Measurements from ENCODE around the gene CUX1. TPM values are rescaled to one million over a fixed set of nuclear protein-coding genes. Genes with fewer than 3 reads are reported as not detected.

The CUX1 gene
- total RNA-seq, 1 experiment from 2014 or later, result 39.6 TPM

GRCh38 chr7:101969997-101970585 lies 152.7 kb downstream of the CUX1 start:
- H3F3A ChIP-seq (ENCODE audit: low read length, unreplicated experiment), result no peaks in the 10 kb centered on the region
- ChIA-PET CTCF (no interaction called here), POLR2A (ENCODE audit: unreplicated experiment) (no interaction called here)
- no peak overlapping the region for H3K4me3 ChIP-seq (ENCODE audit: low read length)
- DNase-seq (no peak), ATAC-seq (no peak)
- intact Hi-C loops (cut with micrococcal nuclease), result no loop called here
- no peaks in the 10 kb centered on the region for H4K20me1 ChIP-seq (ENCODE audit: low read length)
- H3K27ac ChIP-seq (ENCODE audit: low read length), result no peak overlapping the region
- H2AFZ ChIP-seq (ENCODE audit: low read length), result no peak overlapping the region
- H3K9ac ChIP-seq (ENCODE audit: low read length), result no peak overlapping the region
- no peak overlapping the region for H3K4me2 ChIP-seq (ENCODE audit: low read length)
- H3K27me3 ChIP-seq (ENCODE audit: low read length), result no peaks in the 10 kb centered on the region
- H3K79me2 ChIP-seq (ENCODE audit: low read length), result peaks cover 5% of the 10 kb centered on the region; the same call in 1 of the 2 replicates
- H3K9me3 ChIP-seq (ENCODE audit: low read length), result no peaks in the 10 kb centered on the region
- peaks cover 1% of the 10 kb centered on the region; the same call in 1 of the 2 replicates for H3K4me1 ChIP-seq (ENCODE audit: insufficient read depth, low read length)
- TF ChIP-seq EZH2phosphoT487 (IDR thresholded peaks at IDR 0.05; ENCODE audit: borderline replicate concordance, low read length), result no peak
- TF ChIP-seq CTCF (conservative IDR thresholded peaks at IDR 0.05; ENCODE audit: low read depth, low read length), result no peak
- no peak for TF ChIP-seq EZH2 (IDR thresholded peaks at IDR 0.05; ENCODE audit: low read length, unreplicated experiment)
- H3K9me2 ChIP-seq (replicated peaks; ENCODE audit: low read length), result no peaks in the 10 kb centered on the region
- no peaks in the 10 kb centered on the region for H3K36me3 ChIP-seq (ENCODE audit: low read depth, low read length)
- BruUV-seq (replicated peaks), result no TSS peak

- Histone ChIP-seq H3K9me2 (replicated peaks; ENCODE audit: low read length) (no peaks in the 10 kb centered on the region), H3K9me3 (ENCODE audit: low read length) (no peaks in the 10 kb centered on the region), H3K27me3 (ENCODE audit: low read length) (no peaks in the 10 kb centered on the region), H3K4me1 (ENCODE audit: insufficient read depth, low read length) (peaks cover 8% of the 10 kb centered on the region), H3K79me2 (ENCODE audit: low read length) (peaks cover 4% of the 10 kb centered on the region; the same call in 1 of the 2 replicates), H3K36me3 (ENCODE audit: low read depth, low read length) (no peaks in the 10 kb centered on the region), H3K9ac (ENCODE audit: low read length) (no peak overlapping the region), H4K20me1 (ENCODE audit: low read length) (no peaks in the 10 kb centered on the region), H3K27ac (ENCODE audit: low read length) (no peak overlapping the region), H2AFZ (ENCODE audit: low read length) (no peak overlapping the region), H3F3A (ENCODE audit: low read length, unreplicated experiment) (no peaks in the 10 kb centered on the region), H3K4me3 (ENCODE audit: low read length) (no peak overlapping the region), H3K4me2 (ENCODE audit: low read length) (no peak overlapping the region)
- ATAC-seq (no peak), DNase-seq (no peak)
- no TSS peak for BruUV-seq (replicated peaks)
- TF ChIP-seq EZH2 (IDR thresholded peaks at IDR 0.05; ENCODE audit: low read length, unreplicated experiment) (no peak), EZH2phosphoT487 (IDR thresholded peaks at IDR 0.05; ENCODE audit: borderline replicate concordance, low read length) (no peak), CTCF (conservative IDR thresholded peaks at IDR 0.05; ENCODE audit: low read depth, low read length) (no peak)
- intact Hi-C loops (cut with micrococcal nuclease), result no loop called here
- ChIA-PET CTCF (no interaction called here), POLR2A (ENCODE audit: unreplicated experiment) (no interaction called here)
Observed at GRCh38 chr7:101970801-101971200, 153.4 kb downstream of the CUX1 start.

- no peak overlapping the region for H3K4me3 ChIP-seq (ENCODE audit: low read length)
- no peaks in the 10 kb centered on the region for H3K27me3 ChIP-seq (ENCODE audit: low read length)
- ChIA-PET POLR2A (ENCODE audit: unreplicated experiment) (no interaction called here), CTCF (no interaction called here)
- intact Hi-C loops (cut with micrococcal nuclease), result no loop called here
- no peak overlapping the region for H3K4me2 ChIP-seq (ENCODE audit: low read length)
- DNase-seq (no peak), ATAC-seq (no peak)
- H3K4me1 ChIP-seq (ENCODE audit: insufficient read depth, low read length), result peaks cover 15% of the 10 kb centered on the region
- H2AFZ ChIP-seq (ENCODE audit: low read length), result no peak overlapping the region
- TF ChIP-seq EZH2phosphoT487 (IDR thresholded peaks at IDR 0.05; ENCODE audit: borderline replicate concordance, low read length), result no peak
- TF ChIP-seq CTCF (conservative IDR thresholded peaks at IDR 0.05; ENCODE audit: low read depth, low read length), result no peak
- no peak for TF ChIP-seq EZH2 (IDR thresholded peaks at IDR 0.05; ENCODE audit: low read length, unreplicated experiment)
- no TSS peak for BruUV-seq (replicated peaks)
- H3K9me2 ChIP-seq (replicated peaks; ENCODE audit: low read length), result no peaks in the 10 kb centered on the region
- H3F3A ChIP-seq (ENCODE audit: low read length, unreplicated experiment), result no peaks in the 10 kb centered on the region
- H3K36me3 ChIP-seq (ENCODE audit: low read depth, low read length), result no peaks in the 10 kb centered on the region
- H3K9ac ChIP-seq (ENCODE audit: low read length), result no peak overlapping the region
- no peaks in the 10 kb centered on the region for H3K9me3 ChIP-seq (ENCODE audit: low read length)
- no peak overlapping the region for H3K27ac ChIP-seq (ENCODE audit: low read length)
- H4K20me1 ChIP-seq (ENCODE audit: low read length), result no peaks in the 10 kb centered on the region
- peaks cover 6% of the 10 kb centered on the region; the same call in 1 of the 2 replicates for H3K79me2 ChIP-seq (ENCODE audit: low read length)
Observed at GRCh38 chr7:101971457-101971856, 154.0 kb downstream of the CUX1 start.
